Small intestine (tissue), 7 donors: ENCODE results near the gene DYRK3. TPM values are rescaled to one million over a fixed set of nuclear protein-coding genes. Genes with fewer than 3 reads are reported as not detected.
A peak's percentile ranks its signal among the peaks of the same experiment; 100 is the strongest.
"Not testable (repeated sequence)": the region's sequence is repeated elsewhere in the genome, so short reads cannot be mapped to it uniquely, and the experiment has no call there.

Experiments
- DNase-seq, 2 donors: peaks; one replicate each; pipeline versions ENCODE4 v3.0.0 to v3.0.0-alpha.2; 2013
- FAIRE-seq: peaks from 2 replicates; lab custom pipeline; 2012; peaks lifted over from hg19 to GRCh38; lab: Jason Lieb, UNC
- H3K27ac ChIP-seq, 3 donors: one replicate each; pipeline ENCODE4 v1.5.1; 2013; ENCODE audit warnings: low read length in 2 of 3, mild to moderate bottlenecking in 2 of 3, control low read depth in 1 of 3, inconsistent platforms in 1 of 3, low read depth in 1 of 3, moderate library complexity in 1 of 3
- H3K27me3 ChIP-seq, 3 donors: one replicate each; pipeline ENCODE4 v1.6.1; 2013; ENCODE audit warnings: low read length in 3 of 3, inconsistent platforms in 1 of 3; ENCODE audit not compliant: control insufficient read depth in 3 of 3, insufficient read depth in 3 of 3
- H3K36me3 ChIP-seq, 3 donors: one replicate each; pipeline ENCODE4 v1.6.1; 2013; ENCODE audit warnings: low read length in 3 of 3, inconsistent platforms in 1 of 3, low read depth in 1 of 3, mild to moderate bottlenecking in 1 of 3, moderate library complexity in 1 of 3; ENCODE audit not compliant: control insufficient read depth in 3 of 3, insufficient read depth in 2 of 3
- H3K4me1 ChIP-seq, 3 donors: one replicate each; pipeline ENCODE4 v1.6.1; 2013; ENCODE audit warnings: low read length in 2 of 3, inconsistent platforms in 1 of 3, low read depth in 1 of 3, mild to moderate bottlenecking in 1 of 3, moderate library complexity in 1 of 3; ENCODE audit not compliant: control insufficient read depth in 3 of 3, insufficient read depth in 2 of 3
- H3K4me3 ChIP-seq, 3 donors: one replicate each; pipeline ENCODE4 v1.5.1; 2013; ENCODE audit warnings: low read length in 3 of 3, control low read depth in 1 of 3, inconsistent platforms in 1 of 3, low read depth in 1 of 3, mild to moderate bottlenecking in 1 of 3, moderate library complexity in 1 of 3
- H3K9me3 ChIP-seq, 2 donors: one replicate each; pipeline ENCODE4 v1.6.1; 2013; ENCODE audit warnings: low read depth in 1 of 2, low read length in 1 of 2; ENCODE audit not compliant: control insufficient read depth in 2 of 2, insufficient read depth in 1 of 2
- WGBS, 3 donors: extraction: QIAGEN DNeasy Blood & Tissue Kit; methylation state at CpG; one replicate each; pipeline ENCODE4 v1.1.7; 2013; 5-methylcytosine and 5-hydroxymethylcytosine counted together
- polyA plus RNA-seq, 4 donors: library from polyadenylated mRNA; stranded (reverse) in 3 of 4; unstranded in 1 of 4; fragments of 200-250 nt in 3 of 4; fragments of 120-200 nt in 1 of 4; gene quantifications; one replicate each; pipeline versions ENCODE4 v1.2.1 to v1.2.3, GENCODE V29; 2013
- donor health status: healthy with polysubstance abuse.
- donor health status: control.
- donor health status: control.
- donor health status: Bipolar disorder and iron deficiency.
- donor health status: healthy.

The DYRK3 gene
- polyA plus RNA-seq, 4 donors: 0.45 to 1.7 (median 1.1) TPM

DNA sequence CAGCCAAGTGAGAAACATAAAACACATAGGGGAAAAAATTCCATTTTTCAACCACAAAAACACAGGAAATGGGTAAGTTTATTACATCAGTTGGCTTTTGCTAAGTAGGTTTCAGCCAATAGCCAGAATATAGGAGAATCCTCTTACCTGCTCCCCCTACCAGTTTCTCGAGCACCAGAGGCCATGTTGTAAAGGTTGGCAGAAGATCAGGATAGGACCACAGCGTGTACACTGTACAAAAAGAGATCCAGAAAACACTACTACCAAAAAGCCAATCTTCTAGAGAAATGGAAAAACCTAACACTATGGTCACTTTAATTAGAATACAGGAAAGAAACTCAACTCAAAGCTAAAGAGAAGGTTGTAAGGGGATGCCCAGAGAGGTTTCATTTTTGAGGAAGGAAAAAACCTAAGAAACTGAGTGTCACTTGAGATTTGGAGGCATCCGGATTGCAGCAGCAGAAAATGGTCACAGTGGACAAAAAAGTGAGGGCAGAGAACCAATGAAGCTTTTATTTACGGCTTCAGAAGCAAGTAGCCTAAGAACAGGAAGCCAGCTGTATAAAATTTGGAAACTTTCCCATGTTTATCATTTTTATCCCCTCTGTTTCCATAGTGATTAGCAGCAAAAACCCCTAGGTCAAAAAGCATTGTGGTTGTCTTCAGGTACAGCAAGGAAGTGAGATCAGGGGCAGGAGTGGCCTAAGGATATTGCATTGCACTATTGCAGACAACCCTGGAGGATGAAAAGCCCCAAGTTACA, 25.9 kb upstream of the DYRK3 start:
- FAIRE-seq: no peak
- peaks cover 0 to 18% (median 2%) of the 10 kb centered on the region in 3 donors for H3K36me3 ChIP-seq

DNA sequence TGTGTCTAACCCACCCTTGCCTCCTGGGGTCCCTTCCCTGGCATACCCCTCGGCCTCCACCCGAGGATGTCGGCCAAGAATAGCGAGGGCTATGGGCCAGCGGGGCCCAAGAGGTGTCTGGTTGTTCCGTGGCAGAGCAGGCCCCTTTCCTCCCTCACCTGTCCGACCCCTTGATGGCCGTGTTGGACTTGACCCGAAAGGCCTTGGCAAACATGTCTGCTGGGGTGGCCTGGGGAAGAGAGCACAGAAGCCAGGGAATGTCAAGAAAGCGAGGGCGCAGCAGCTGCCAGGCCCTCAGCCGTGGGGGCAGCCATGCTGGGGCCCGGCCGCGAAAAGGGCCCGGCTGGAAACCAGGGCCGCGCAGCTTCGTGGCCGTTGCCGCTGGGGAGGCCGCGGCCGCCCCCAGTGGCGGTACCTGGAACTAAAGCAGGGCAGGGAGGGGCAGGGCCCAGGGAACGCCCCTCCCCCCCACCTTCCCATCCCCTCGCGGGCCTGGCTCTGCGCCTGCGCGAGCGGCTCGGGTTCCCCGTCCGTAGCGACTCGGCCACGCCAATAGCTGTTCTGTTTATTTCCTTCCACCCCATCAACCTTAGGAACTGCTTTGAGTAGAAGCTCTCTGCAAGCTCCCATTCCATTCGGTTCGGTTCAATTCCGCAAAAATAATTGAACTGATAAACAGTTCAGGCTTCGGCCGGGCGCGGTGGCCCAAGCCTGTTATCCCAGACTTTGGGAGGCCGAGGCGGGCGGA, 23.0 kb upstream of the DYRK3 start, which contains the start of gene EIF2D:
TSS of gene EIF2D (minus strand) at position 337 of the 748 bp plus-strand sequence. CDS start at position 214, 123 bp downstream.
- H3K36me3 ChIP-seq: peaks cover 0 to 14% (median 2%) of the 10 kb centered on the region in 3 donors
- H3K9me3 ChIP-seq: no peaks in the 10 kb centered on the region
- peaks cover 0 to 3% (median 2%) of the 10 kb centered on the region in 3 donors for H3K4me1 ChIP-seq
- peak within 1 kb of the TSS; percentile 53 to 92 (median 80) for H3K4me3 ChIP-seq
- H3K27me3 ChIP-seq: peaks cover 0 to 2% (median 0%) of the 10 kb centered on the region in 3 donors
- H3K27ac ChIP-seq: peak within 1 kb of the TSS; percentile 79 to 95 (median 88)
- DNase-seq: peak; percentile 94 to 98
- FAIRE-seq: no peak
- 2 to 5% (median 2%) methylated on average over 44 to 48 of the region's 48 CpGs for WGBS, 3 donors

More for the DNA sequence above, 25.9 kb upstream of the DYRK3 start:
- Histone ChIP-seq H3K9me3 (no peaks in the 10 kb centered on the region), H3K27ac (no peak overlapping the region), H3K4me1 (peaks cover 0 to 3% (median 2%) of the 10 kb centered on the region in 3 donors), H3K27me3 (no peaks in the 10 kb centered on the region), H3K4me3 (no peak overlapping the region)
- 51 to 63% (median 61%) methylated on average over 4 of the region's 4 CpGs for WGBS, 3 donors
- no peak for DNase-seq

GRCh38 chr1:206626396-206626795, 8.9 kb upstream of the DYRK3 start:
- H3K27me3 ChIP-seq, H3K9me3 ChIP-seq, H3K27ac ChIP-seq, H3K4me1 ChIP-seq, DNase-seq, H3K36me3 ChIP-seq, FAIRE-seq, H3K4me3 ChIP-seq: not testable (repeated sequence)
- WGBS, 3 donors: 95 to 98% (median 96%) methylated on average over 2 of the region's 2 CpGs

- no peaks in the 10 kb centered on the region for H3K9me3 ChIP-seq
- H3K4me1 ChIP-seq: peaks cover 0 to 4% (median 0%) of the 10 kb centered on the region in 3 donors
- DNase-seq: no peak
- H3K27ac ChIP-seq: no peak overlapping the region
- FAIRE-seq: no peak
- H3K36me3 ChIP-seq: no peaks in the 10 kb centered on the region
- no peak overlapping the region for H3K4me3 ChIP-seq
- peaks cover 0 to 3% (median 0%) of the 10 kb centered on the region in 3 donors for H3K27me3 ChIP-seq
- WGBS, 3 donors: 0 to 38% (median 0%) methylated on average over 1 of the region's 1 CpG
Measured at GRCh38 chr1:206628916-206629315, 6.4 kb upstream of the DYRK3 start.

DNA sequence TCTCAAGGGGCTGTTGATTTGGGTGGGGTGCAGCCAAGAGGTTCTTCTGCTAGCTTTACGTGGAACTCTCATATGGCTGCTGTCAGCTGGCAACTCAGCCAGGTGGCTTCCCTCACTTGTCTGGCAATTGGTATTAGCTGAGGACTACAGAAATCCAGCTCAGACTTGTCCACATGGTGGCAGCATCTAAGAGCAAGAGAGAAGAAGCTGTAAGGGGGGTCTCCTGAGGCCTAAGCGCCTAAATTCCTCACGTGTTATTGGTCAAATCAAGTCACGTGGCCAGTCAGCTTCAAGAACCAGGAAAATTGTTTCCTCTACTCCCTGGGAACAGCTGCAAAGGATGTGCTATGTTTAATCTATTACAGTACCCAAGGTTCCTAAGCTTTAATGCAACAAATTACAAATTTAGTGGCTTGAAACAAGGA, 4.2 kb upstream of the DYRK3 start:
- 19 to 30% (median 27%) methylated on average over 4 of the region's 4 CpGs for WGBS, 3 donors
- FAIRE-seq: no peak
- H3K4me1 ChIP-seq: peaks cover 0 to 14% (median 0%) of the 10 kb centered on the region in 3 donors
- peak; percentile 51 to 61 for DNase-seq
- H3K27ac ChIP-seq: no peak overlapping the region
- peaks cover 0 to 8% (median 0%) of the 10 kb centered on the region in 3 donors for H3K27me3 ChIP-seq
- H3K9me3 ChIP-seq: no peaks in the 10 kb centered on the region
- no peak overlapping the region for H3K4me3 ChIP-seq
- no peaks in the 10 kb centered on the region for H3K36me3 ChIP-seq

DNA sequence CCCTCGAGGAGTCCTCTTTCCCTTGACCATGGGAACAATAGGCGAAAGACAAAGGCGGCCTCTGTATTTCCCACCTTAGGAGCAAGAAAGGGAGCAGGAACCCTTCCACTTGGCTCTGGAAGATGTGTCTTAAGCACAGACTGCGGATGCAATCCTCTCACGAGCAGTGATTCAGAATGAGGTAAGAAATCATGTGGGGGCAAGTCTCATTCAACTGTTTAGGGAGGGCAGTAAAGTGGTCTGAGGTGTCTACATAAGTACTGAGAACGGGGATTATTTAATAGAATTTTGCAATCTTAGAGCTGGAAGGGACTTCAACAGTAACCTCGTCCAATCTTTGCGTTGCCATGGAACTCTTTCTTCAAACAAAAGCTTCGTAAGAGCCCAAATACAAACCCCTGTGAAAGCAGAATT, 1.6 kb upstream of the DYRK3 start:
- 57 to 60% (median 59%) methylated on average over 9 of the region's 9 CpGs for WGBS, 3 donors
- Histone ChIP-seq H3K36me3 (no peaks in the 10 kb centered on the region), H3K4me3 (no peak overlapping the region), H3K9me3 (no peaks in the 10 kb centered on the region), H3K4me1 (peaks cover 0 to 15% (median 0%) of the 10 kb centered on the region in 3 donors), H3K27me3 (peaks cover 0 to 9% (median 0%) of the 10 kb centered on the region in 3 donors), H3K27ac (peak overlapping the region in 1 of 3 donors; percentile 73)
- FAIRE-seq: no peak
- DNase-seq: peak in 1 of 2 donors; percentile 15

DNA sequence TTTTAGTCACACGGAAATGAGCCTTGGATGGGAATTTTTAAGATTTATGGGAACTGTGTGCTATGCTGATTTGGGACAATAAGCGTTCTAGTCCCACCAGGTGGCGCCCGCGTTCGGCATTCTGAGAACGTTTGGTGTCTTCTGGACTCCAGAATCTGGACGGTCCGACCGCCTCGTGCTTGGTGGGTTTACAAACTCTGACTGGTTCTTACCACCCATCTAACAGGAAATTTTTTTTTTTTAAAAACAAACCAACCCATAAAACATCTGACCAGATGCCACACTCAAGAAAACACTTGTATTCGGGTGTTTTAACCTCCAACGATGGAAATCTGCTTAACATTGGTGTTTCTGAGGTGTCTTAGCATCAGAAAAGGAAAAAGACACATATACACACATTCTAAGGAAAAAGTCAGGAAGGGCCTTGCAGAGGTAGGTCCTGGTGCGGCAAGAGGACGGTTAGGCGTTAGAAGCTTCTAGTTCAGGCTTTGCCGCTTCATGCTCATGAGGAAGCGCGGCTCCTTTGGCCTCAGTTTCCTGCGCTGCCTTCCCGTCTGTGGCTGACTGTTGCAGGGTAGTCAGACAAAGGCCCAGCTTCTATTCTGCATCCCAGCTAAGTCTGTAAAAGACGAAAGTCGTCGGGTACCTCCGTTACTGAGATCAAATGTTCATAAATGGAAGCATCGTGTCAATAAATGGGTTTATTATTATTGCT, 814 bp upstream of the DYRK3 start:
- no peak for FAIRE-seq
- peaks cover 0 to 15% (median 0%) of the 10 kb centered on the region in 3 donors for H3K4me1 ChIP-seq
- peak overlapping the region in 2 of 3 donors; percentile 61 to 80 for H3K4me3 ChIP-seq
- DNase-seq: peak; percentile 88 to 90
- no peaks in the 10 kb centered on the region for H3K9me3 ChIP-seq
- H3K36me3 ChIP-seq: no peaks in the 10 kb centered on the region
- H3K27me3 ChIP-seq: peaks cover 0 to 7% (median 0%) of the 10 kb centered on the region in 3 donors
- peak overlapping the region; percentile 2 to 90 (median 44) for H3K27ac ChIP-seq
- 11 to 15% (median 12%) methylated on average over 26 of the region's 26 CpGs for WGBS, 3 donors
